ENCODE data around the gene KCNJ9. TPM values are rescaled to one million over a fixed set of nuclear protein-coding genes. Genes with fewer than 3 reads are reported as not detected.

KCNJ9 gene
- total and polyA plus RNA-seq, 2 experiments from 2014 or later: 0.24 to 0.34 TPM

DNA sequence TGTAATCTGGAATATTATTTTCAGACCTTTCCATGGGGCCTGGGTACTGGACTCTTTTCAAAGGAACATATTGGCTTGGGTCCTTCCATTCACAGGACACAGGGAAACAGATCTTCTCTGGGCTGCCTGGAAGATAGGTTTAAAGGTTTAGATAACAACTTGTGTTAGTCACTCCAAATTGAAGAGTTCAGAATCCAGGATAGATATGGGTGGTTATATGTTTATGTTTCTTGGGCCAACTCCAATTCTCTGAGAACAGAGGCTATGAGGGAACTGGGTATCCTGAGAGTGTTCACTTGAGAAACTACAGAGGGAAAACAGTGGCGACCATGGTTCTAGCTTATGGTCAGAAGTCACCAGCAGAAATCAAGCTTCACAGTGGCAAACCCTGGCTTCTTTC is 40.9 kb upstream of the KCNJ9 start:
- H3K4me2 ChIP-seq: no peak overlapping the region
- H4K20me1 ChIP-seq (replicated peaks; ENCODE audit: insufficient read depth): no peaks in the 10 kb centered on the region
- no peaks in the 10 kb centered on the region for H3K36me3 ChIP-seq (ENCODE audit: insufficient read depth)
- Mint-ChIP-seq H3K9me3 (no peaks in the 10 kb centered on the region), H3K4me3 (no peak overlapping the region), H3K36me3 (ENCODE audit: low read depth) (0 out of 3 replicates have a peak, but pooled peaks cover 3% of the 10 kb centered on the region), H3K4me1 (no peaks in the 10 kb centered on the region), H3K27me3 (ENCODE audit: insufficient read depth, low read depth, poor library complexity) (peaks cover 2% of the 10 kb centered on the region), H3K27ac (no peak overlapping the region)
- no peaks in the 10 kb centered on the region for H3K79me2 ChIP-seq (replicated peaks; ENCODE audit: insufficient read depth)
- no peaks in the 10 kb centered on the region for H3F3A ChIP-seq (replicated peaks; ENCODE audit: low read depth)
- DNase-seq (ENCODE audit: low spot score) (no peak), ATAC-seq (no peak)
- no peaks in the 10 kb centered on the region for H3K4me1 ChIP-seq (ENCODE audit: insufficient read depth)
- no peak overlapping the region for H3K4me3 ChIP-seq
- no peak for TF ChIP-seq JUNB (IDR thresholded peaks at IDR 0.05; ENCODE audit: unreplicated experiment)
- no peak for TF ChIP-seq EZH2 (IDR thresholded peaks at IDR 0.05; ENCODE audit: low read depth, unreplicated experiment)
- no peak for TF ChIP-seq ZNF331 (CRISPR knock-in tag; IDR thresholded peaks at IDR 0.05; ENCODE audit: low read depth)
- no peak for TF ChIP-seq POLR2AphosphoS5 (IDR thresholded peaks at IDR 0.05; ENCODE audit: low read depth)
- TF ChIP-seq ZNF114 (CRISPR knock-in tag; IDR thresholded peaks at IDR 0.05): no peak
- no peak for TF ChIP-seq NANOG (IDR thresholded peaks at IDR 0.05; ENCODE audit: borderline replicate concordance)
- no peak for TF ChIP-seq EZH2phosphoT487 (IDR thresholded peaks at IDR 0.05; ENCODE audit: unreplicated experiment)
- TF ChIP-seq REST (IDR thresholded peaks at IDR 0.05; ENCODE audit: unreplicated experiment): no peak
- TF ChIP-seq, protein P1, sequence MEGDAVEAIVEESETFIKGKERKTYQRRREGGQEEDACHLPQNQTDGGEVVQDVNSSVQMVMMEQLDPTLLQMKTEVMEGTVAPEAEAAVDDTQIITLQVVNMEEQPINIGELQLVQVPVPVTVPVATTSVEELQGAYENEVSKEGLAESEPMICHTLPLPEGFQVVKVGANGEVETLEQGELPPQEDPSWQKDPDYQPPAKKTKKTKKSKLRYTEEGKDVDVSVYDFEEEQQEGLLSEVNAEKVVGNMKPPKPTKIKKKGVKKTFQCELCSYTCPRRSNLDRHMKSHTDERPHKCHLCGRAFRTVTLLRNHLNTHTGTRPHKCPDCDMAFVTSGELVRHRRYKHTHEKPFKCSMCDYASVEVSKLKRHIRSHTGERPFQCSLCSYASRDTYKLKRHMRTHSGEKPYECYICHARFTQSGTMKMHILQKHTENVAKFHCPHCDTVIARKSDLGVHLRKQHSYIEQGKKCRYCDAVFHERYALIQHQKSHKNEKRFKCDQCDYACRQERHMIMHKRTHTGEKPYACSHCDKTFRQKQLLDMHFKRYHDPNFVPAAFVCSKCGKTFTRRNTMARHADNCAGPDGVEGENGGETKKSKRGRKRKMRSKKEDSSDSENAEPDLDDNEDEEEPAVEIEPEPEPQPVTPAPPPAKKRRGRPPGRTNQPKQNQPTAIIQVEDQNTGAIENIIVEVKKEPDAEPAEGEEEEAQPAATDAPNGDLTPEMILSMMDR (conservative IDR thresholded peaks at IDR 0.05; ENCODE audit: low read depth in 2 of 2): no peak
- TF ChIP-seq, protein P2, sequence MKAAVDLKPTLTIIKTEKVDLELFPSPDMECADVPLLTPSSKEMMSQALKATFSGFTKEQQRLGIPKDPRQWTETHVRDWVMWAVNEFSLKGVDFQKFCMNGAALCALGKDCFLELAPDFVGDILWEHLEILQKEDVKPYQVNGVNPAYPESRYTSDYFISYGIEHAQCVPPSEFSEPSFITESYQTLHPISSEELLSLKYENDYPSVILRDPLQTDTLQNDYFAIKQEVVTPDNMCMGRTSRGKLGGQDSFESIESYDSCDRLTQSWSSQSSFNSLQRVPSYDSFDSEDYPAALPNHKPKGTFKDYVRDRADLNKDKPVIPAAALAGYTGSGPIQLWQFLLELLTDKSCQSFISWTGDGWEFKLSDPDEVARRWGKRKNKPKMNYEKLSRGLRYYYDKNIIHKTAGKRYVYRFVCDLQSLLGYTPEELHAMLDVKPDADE (IDR thresholded peaks at IDR 0.05): no peak
- TF ChIP-seq ZNF462 (CRISPR knock-in tag; IDR thresholded peaks at IDR 0.05): no peak
- no peak for TF ChIP-seq CREB1 (CRISPR knock-in tag; IDR thresholded peaks at IDR 0.05; ENCODE audit: low read depth)
- no peak for TF ChIP-seq STAT1 (IDR thresholded peaks at IDR 0.05; ENCODE audit: unreplicated experiment)
- H3K27ac ChIP-seq (ENCODE audit: low read depth): no peak overlapping the region
- H2AFZ ChIP-seq: no peak overlapping the region
- no peaks in the 10 kb centered on the region for H3K9me2 ChIP-seq (ENCODE audit: insufficient read depth)
- peaks cover 7% of the 10 kb centered on the region; the same call in 1 of the 2 replicates for H3K27me3 ChIP-seq (ENCODE audit: insufficient read depth)
